HepG2 (cell line): ENCODE results near the gene R3HDM1. TPM values are rescaled to one million over a fixed set of nuclear protein-coding genes. Genes with fewer than 3 reads are reported as not detected.

Experiments
- FUBP1 ChIP-seq: sonication (generic); formaldehyde crosslinking; IDR thresholded peaks from 2 replicates; pipeline ENCODE4 v1.5.1; 2020; ENCODE audit warnings: missing genetic modification reagents, mild to moderate bottlenecking, borderline replicate concordance
- HDAC1 ChIP-seq: sonication (generic); formaldehyde crosslinking; IDR thresholded peaks from 2 replicates; pipeline ENCODE4 v1.5.1; 2020; ENCODE audit warnings: mild to moderate bottlenecking, missing genetic modification reagents
- HNF4G ChIP-seq, 2 experiments: sonication (generic) in 1 of 2; formaldehyde crosslinking in 1 of 2; IDR thresholded peaks; 2 replicates each; pipeline versions ENCODE4 v1.4.0 to v1.6.1; 2011 to 2020; ENCODE audit warnings: borderline replicate concordance in 2 of 2, low read depth in 2 of 2, mild to moderate bottlenecking in 2 of 2, low read length in 1 of 2, missing genetic modification reagents in 1 of 2, moderate library complexity in 1 of 2
- KMT2B ChIP-seq: IDR thresholded peaks from 2 replicates; pipeline ENCODE4 v1.6.1; 2016; ENCODE audit warnings: missing genetic modification reagents, missing compliant biosample characterization
- NFAT5 ChIP-seq: sonication (generic); formaldehyde crosslinking; IDR thresholded peaks from 2 replicates; pipeline ENCODE4 v1.4.0; 2020; ENCODE audit warnings: missing genetic modification reagents
- NFYC ChIP-seq: IDR thresholded peaks from 2 replicates; pipeline ENCODE4 v1.6.1; 2016; ENCODE audit warnings: missing genetic modification reagents, missing compliant biosample characterization
- RFX5 ChIP-seq: IDR thresholded peaks from 2 replicates; pipeline ENCODE4 v1.6.1; 2011; ENCODE audit warnings: low read depth, low read length, improper control_type of control experiment
- SAP130 ChIP-seq: IDR thresholded peaks from 2 replicates; pipeline ENCODE4 v1.6.1; 2016; ENCODE audit warnings: low read depth
- SMAD3 ChIP-seq: sonication (generic); formaldehyde crosslinking; IDR thresholded peaks from 2 replicates; pipeline ENCODE4 v1.4.0; 2020; ENCODE audit warnings: missing genetic modification reagents
- ZEB1 ChIP-seq: IDR thresholded peaks from 2 replicates; pipeline ENCODE4 v1.6.1; 2012; ENCODE audit warnings: mild to moderate bottlenecking, low read depth, inconsistent platforms; ENCODE audit not compliant: insufficient replicate concordance
- ZFP1 ChIP-seq: IDR thresholded peaks from 2 replicates; pipeline ENCODE4 v1.6.1; 2016
- ZNF761 ChIP-seq: sonication (generic); formaldehyde crosslinking; conservative IDR thresholded peaks from 2 replicates; pipeline ENCODE4 v1.4.0; 2020; ENCODE audit warnings: mild to moderate bottlenecking, missing genetic modification reagents
- ZNF790 ChIP-seq: sonication (generic); formaldehyde crosslinking; IDR thresholded peaks from 2 replicates; pipeline ENCODE4 v1.8.0; 2022; ENCODE audit warnings: missing genetic modification reagents, mild to moderate bottlenecking, borderline replicate concordance
- ZNF800 ChIP-seq: sonication (generic); formaldehyde crosslinking; IDR thresholded peaks from 2 replicates; pipeline ENCODE4 v1.4.0; 2020; ENCODE audit warnings: missing genetic modification reagents
- ZSCAN29 ChIP-seq: sonication (generic); formaldehyde crosslinking; conservative IDR thresholded peaks from 2 replicates; pipeline ENCODE4 v1.4.0; 2020; ENCODE audit warnings: mild to moderate bottlenecking, missing genetic modification reagents
- polyA plus RNA-seq, 8 experiments: library from polyadenylated mRNA; depleted of rRNA in 3 of 8; stranded (reverse) in 7 of 8; unstranded in 1 of 8; fragments of >200 nt; fragmentation: Illumina TruSeq in 4 of 8; extraction: Trizol in 4 of 8; gene quantifications; 2 replicates each; pipeline versions ENCODE4 v1.2.1 to v1.2.3, GENCODE V29; 2011 to 2016; ENCODE audit warnings: low read depth in 4 of 8, missing spikeins in 1 of 8, mixed read lengths in 1 of 8; ENCODE audit not compliant: insufficient read depth in 1 of 8
- total RNA-seq, 5 experiments: library from RNA; depleted of rRNA; stranded (reverse); fragments of >200 nt; fragmentation: Illumina TruSeq; extraction: Trizol; gene quantifications; 2 replicates each; pipeline ENCODE4 v1.2.3, GENCODE V29; 2016; ENCODE audit warnings: low read depth in 1 of 5
- TF ChIP-seq, protein P1 (sequence below): sonication (generic); formaldehyde crosslinking; IDR thresholded peaks from 2 replicates; pipeline ENCODE4 v1.4.0; 2020; ENCODE audit warnings: missing genetic modification reagents

R3HDM1 gene
- total and polyA plus RNA-seq, 2 of the 13 experiments (the other 11 are each of a cell fraction or from before 2014, with no cell fraction given) = 15.7 to 54.3 TPM

DNA sequence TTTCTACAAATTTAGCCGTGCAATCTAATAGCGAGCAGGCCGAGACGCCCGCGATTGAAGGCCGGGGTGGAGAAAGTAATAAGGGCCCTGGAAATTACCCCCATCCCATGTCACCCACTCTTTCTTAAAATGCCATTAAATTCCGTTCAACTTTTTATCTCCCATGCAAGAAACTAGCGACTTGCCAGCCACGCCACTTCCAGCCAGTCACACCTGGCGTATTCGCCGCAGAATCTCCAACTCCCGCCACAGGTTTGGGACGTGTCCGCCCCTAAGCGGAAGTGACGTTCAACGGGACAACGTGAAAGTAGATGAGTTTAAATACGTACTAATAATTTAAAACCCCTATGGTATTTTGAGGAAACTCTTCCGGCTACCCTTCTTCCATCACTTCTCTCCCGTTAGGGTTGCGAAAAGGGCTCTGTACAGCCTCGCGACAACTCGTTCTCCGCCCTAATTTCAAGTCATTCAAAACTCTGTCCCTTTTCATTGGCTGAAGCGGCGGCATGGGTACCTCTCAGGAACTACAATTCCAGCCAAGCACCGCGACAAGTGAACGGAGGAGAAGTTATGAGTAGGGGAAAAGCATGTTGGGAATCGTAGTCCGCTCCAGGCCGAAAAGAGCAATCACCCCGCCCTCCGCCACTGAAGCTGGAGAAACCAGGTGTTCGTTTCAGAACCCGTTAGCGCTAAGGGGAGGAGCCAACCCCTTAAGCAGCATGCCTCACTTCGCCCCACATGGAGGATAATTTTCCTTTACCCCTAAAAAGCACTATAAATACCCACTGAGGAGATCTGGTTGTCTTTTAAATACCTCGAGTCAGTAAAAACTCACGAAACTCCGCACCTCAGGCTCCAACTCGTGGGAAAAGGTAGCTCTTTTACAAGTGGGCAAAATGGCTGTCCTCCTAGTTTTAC is 712 bp upstream of the R3HDM1 start, which contains the start of gene ZRANB3 (continued):
- TF ChIP-seq SMAD3 (CRISPR knock-in tag) (peak; percentile 82; the same call in 1 of the 2 replicates), ZEB1 (peak; percentile 68), ZNF761 (CRISPR knock-in tag) (0 out of 2 replicates have a peak, but pooled peaks have one; percentile 46), HNF4G (IDR thresholded peaks at IDR 0.05; ENCODE audit: borderline replicate concordance, low read depth, low read length) (no peak), HNF4G (CRISPR knock-in tag; IDR thresholded peaks at IDR 0.05; ENCODE audit: borderline replicate concordance, low read depth) (0 out of 2 replicates have a peak, but pooled peaks have one; percentile 35), ZFP1 (CRISPR knock-in tag) (no peak), ZNF800 (CRISPR knock-in tag) (peak; percentile 82; the same call in 1 of the 2 replicates), SAP130 (CRISPR knock-in tag) (peak; percentile 98), NFYC (CRISPR knock-in tag) (peak; percentile 56), RFX5 (no peak; the same call in 1 of the 2 replicates), FUBP1 (CRISPR knock-in tag) (no peak), KMT2B (CRISPR knock-in tag) (peak; percentile 86), ZSCAN29 (CRISPR knock-in tag) (0 out of 2 replicates have a peak, but pooled peaks have one; percentile 26), HDAC1 (CRISPR knock-in tag) (peak; percentile 81), NFAT5 (CRISPR knock-in tag) (0 out of 2 replicates have a peak, but pooled peaks have one; percentile 42), ZNF790 (CRISPR knock-in tag) (0 out of 2 replicates have a peak, but pooled peaks have one; percentile 58)
- TF ChIP-seq, protein P1, sequence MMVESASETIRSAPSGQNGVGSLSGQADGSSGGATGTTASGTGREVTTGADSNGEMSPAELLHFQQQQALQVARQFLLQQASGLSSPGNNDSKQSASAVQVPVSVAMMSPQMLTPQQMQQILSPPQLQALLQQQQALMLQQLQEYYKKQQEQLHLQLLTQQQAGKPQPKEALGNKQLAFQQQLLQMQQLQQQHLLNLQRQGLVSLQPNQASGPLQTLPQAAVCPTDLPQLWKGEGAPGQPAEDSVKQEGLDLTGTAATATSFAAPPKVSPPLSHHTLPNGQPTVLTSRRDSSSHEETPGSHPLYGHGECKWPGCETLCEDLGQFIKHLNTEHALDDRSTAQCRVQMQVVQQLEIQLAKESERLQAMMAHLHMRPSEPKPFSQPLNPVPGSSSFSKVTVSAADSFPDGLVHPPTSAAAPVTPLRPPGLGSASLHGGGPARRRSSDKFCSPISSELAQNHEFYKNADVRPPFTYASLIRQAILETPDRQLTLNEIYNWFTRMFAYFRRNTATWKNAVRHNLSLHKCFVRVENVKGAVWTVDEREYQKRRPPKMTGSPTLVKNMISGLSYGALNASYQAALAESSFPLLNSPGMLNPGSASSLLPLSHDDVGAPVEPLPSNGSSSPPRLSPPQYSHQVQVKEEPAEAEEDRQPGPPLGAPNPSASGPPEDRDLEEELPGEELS = 0 out of 2 replicates have a peak, but pooled peaks have one; percentile 10
